ENCODE data around the gene ZNF839. TPM values are rescaled to one million over a fixed set of nuclear protein-coding genes. Genes with fewer than 3 reads are reported as not detected.
"Not testable (repeated sequence)": the region's sequence is repeated elsewhere in the genome, so short reads cannot be mapped to it uniquely, and the experiment has no call there.

The ZNF839 gene
- total RNA-seq, 1 experiment from 2014 or later: 21.7 TPM

DNA sequence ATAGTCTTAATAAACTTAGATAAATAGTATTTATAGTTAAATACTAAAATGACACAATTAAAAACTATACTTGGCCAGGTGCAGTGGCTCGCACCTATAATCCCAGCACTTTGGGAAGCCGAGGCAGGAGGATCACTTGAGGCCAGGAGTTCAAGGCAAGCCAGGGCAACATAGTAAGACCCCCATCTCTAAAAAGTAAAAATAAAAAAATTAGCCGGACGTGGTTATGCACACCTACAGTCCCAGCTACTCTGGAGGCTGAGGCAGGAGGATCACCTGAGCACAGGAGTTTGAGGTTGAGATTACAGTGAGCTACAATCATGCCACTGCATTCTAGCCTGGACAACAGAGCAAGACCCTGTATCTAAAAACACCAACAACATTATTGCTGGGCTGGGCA is 27.1 kb downstream of the ZNF839 start:
- TF ChIP-seq, protein P1, sequence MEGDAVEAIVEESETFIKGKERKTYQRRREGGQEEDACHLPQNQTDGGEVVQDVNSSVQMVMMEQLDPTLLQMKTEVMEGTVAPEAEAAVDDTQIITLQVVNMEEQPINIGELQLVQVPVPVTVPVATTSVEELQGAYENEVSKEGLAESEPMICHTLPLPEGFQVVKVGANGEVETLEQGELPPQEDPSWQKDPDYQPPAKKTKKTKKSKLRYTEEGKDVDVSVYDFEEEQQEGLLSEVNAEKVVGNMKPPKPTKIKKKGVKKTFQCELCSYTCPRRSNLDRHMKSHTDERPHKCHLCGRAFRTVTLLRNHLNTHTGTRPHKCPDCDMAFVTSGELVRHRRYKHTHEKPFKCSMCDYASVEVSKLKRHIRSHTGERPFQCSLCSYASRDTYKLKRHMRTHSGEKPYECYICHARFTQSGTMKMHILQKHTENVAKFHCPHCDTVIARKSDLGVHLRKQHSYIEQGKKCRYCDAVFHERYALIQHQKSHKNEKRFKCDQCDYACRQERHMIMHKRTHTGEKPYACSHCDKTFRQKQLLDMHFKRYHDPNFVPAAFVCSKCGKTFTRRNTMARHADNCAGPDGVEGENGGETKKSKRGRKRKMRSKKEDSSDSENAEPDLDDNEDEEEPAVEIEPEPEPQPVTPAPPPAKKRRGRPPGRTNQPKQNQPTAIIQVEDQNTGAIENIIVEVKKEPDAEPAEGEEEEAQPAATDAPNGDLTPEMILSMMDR (IDR thresholded peaks at IDR 0.05; ENCODE audit: unreplicated experiment): no peak
- BruUV-seq (replicated peaks): no TSS peak
- no peak for DNase-seq
- H3K27me3 Mint-ChIP-seq (ENCODE audit: unreplicated experiment): no peaks in the 10 kb centered on the region
- no peak overlapping the region for H3K4me3 Mint-ChIP-seq (ENCODE audit: low read depth, unreplicated experiment)
- H3K4me1 Mint-ChIP-seq (ENCODE audit: low read depth, unreplicated experiment): no peaks in the 10 kb centered on the region
- H3K36me3 Mint-ChIP-seq (ENCODE audit: insufficient read depth, unreplicated experiment): peaks cover 35% of the 10 kb centered on the region
- CTCF ChIA-PET: no interaction called here
- H3K27ac Mint-ChIP-seq (ENCODE audit: unreplicated experiment): no peak overlapping the region
- no peaks in the 10 kb centered on the region for H3K9me3 Mint-ChIP-seq (ENCODE audit: low read depth, unreplicated experiment)
- intact Hi-C loops (cut with micrococcal nuclease; ENCODE audit: unreplicated experiment): no loop called here

DNA sequence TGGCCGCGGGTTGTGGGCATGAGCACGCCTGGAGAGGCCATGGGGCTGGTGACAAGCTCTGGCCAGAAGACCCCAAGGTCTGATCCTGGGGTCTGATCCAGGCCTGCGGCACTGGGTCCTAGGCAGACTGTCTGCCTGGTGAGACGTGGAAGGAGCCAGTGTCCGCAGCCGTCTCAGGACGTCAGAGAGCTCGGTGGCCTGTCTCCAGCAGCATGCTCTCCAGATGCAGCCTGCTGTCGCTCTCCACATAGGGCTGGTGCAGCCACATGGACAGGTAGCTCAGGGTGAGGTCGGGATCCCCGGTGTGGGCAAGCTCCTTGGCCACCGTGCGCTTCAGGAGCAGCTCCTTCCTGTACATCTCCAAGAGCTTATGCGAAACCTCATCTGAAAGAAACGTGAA is 28.8 kb downstream of the ZNF839 start:
- H3K4me3 Mint-ChIP-seq (ENCODE audit: low read depth, unreplicated experiment): no peak overlapping the region
- peaks cover 28% of the 10 kb centered on the region for H3K36me3 Mint-ChIP-seq (ENCODE audit: insufficient read depth, unreplicated experiment)
- BruUV-seq (replicated peaks): no TSS peak
- H3K27me3 Mint-ChIP-seq (ENCODE audit: unreplicated experiment): no peaks in the 10 kb centered on the region
- TF ChIP-seq, protein P1 (IDR thresholded peaks at IDR 0.05; ENCODE audit: unreplicated experiment): no peak
- CTCF ChIA-PET: no interaction called here
- no peak for DNase-seq
- H3K9me3 Mint-ChIP-seq (ENCODE audit: low read depth, unreplicated experiment): no peaks in the 10 kb centered on the region
- no peak overlapping the region for H3K27ac Mint-ChIP-seq (ENCODE audit: unreplicated experiment)
- intact Hi-C loops (cut with micrococcal nuclease; ENCODE audit: unreplicated experiment): no loop called here
- H3K4me1 Mint-ChIP-seq (ENCODE audit: low read depth, unreplicated experiment): no peaks in the 10 kb centered on the region

DNA sequence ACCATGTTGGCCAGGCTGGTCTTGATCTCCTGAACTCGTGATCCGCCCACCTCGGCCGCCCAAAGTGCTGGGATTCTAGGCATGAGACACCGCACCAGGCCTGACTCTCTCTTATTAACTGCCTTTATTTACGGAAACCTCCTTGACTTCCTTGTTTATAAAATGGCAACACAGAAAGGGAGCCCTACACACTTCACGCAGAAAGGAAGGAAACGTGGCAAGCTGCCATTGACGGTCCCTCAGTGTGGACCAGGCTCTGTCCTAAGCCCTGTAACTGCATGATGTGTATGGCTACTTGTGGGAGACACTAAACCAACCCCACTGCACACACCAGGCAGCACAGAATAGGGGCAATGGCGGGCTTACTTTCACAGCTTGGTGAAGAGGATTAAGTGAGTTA is 31.5 kb downstream of the ZNF839 start:
- H3K27ac Mint-ChIP-seq (ENCODE audit: unreplicated experiment): no peak overlapping the region
- peaks cover 35% of the 10 kb centered on the region for H3K36me3 Mint-ChIP-seq (ENCODE audit: insufficient read depth, unreplicated experiment)
- no peak for DNase-seq
- CTCF ChIA-PET: no interaction called here
- no peaks in the 10 kb centered on the region for H3K27me3 Mint-ChIP-seq (ENCODE audit: unreplicated experiment)
- H3K4me3 Mint-ChIP-seq (ENCODE audit: low read depth, unreplicated experiment): no peak overlapping the region
- no TSS peak for BruUV-seq (replicated peaks)
- no peaks in the 10 kb centered on the region for H3K4me1 Mint-ChIP-seq (ENCODE audit: low read depth, unreplicated experiment)
- TF ChIP-seq, protein P1 (IDR thresholded peaks at IDR 0.05; ENCODE audit: unreplicated experiment): no peak
- intact Hi-C loops (cut with micrococcal nuclease; ENCODE audit: unreplicated experiment): no loop called here
- H3K9me3 Mint-ChIP-seq (ENCODE audit: low read depth, unreplicated experiment): no peaks in the 10 kb centered on the region

DNA sequence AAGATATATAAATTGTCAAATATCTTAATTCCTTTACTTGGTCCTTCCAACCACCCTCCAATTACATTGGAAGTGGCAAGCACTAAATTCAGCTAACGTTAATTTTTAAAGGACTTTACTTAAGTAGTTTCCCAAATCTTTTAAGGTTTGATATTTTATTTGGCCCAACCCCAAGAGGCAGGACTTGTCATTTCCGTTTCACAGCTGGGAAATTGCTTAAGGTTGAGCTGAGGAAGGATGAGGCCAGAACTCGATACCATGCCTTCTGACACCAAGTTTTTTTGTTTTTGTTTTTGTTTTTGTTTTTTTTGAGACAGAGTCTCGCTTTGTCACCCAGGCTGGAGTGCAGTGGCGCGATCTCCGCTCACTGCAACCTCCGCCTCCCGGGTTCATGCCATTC is 32.0 kb downstream of the ZNF839 start:
- H3K9me3 Mint-ChIP-seq (ENCODE audit: low read depth, unreplicated experiment); H3K4me1 Mint-ChIP-seq (ENCODE audit: low read depth, unreplicated experiment); CTCF ChIA-PET; H3K27me3 Mint-ChIP-seq (ENCODE audit: unreplicated experiment); intact Hi-C loops (cut with micrococcal nuclease; ENCODE audit: unreplicated experiment); DNase-seq; H3K27ac Mint-ChIP-seq (ENCODE audit: unreplicated experiment); H3K4me3 Mint-ChIP-seq (ENCODE audit: low read depth, unreplicated experiment); BruUV-seq (replicated peaks): not testable (repeated sequence)
- H3K36me3 Mint-ChIP-seq (ENCODE audit: insufficient read depth, unreplicated experiment): peaks cover 35% of the 10 kb centered on the region

DNA sequence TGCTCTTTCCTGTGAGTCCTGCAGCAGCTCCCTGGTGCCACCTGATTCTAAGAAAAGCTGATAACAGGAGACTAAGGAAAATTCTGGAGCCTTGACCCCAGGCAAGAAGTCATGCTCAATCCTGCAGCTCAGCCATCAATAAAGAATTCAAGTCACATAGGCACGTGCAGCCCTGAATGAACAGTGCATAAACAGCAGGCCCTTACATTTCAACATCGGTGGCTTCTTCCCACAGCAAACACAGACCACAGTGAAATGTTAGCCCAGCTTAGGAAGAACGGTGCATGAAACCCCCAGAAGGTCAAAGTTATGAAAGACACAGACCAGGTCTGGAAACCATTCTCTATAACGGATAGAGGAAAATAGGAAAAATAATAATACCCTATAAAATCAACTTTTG is 32.7 kb downstream of the ZNF839 start:
- TF ChIP-seq, protein P1 (IDR thresholded peaks at IDR 0.05; ENCODE audit: unreplicated experiment): no peak
- H3K9me3 Mint-ChIP-seq (ENCODE audit: low read depth, unreplicated experiment): no peaks in the 10 kb centered on the region
- BruUV-seq (replicated peaks): no TSS peak
- H3K36me3 Mint-ChIP-seq (ENCODE audit: insufficient read depth, unreplicated experiment): peaks cover 39% of the 10 kb centered on the region
- CTCF ChIA-PET: no interaction called here
- intact Hi-C loops (cut with micrococcal nuclease; ENCODE audit: unreplicated experiment): no loop called here
- no peaks in the 10 kb centered on the region for H3K27me3 Mint-ChIP-seq (ENCODE audit: unreplicated experiment)
- H3K27ac Mint-ChIP-seq (ENCODE audit: unreplicated experiment): no peak overlapping the region
- DNase-seq: no peak
- H3K4me1 Mint-ChIP-seq (ENCODE audit: low read depth, unreplicated experiment): no peaks in the 10 kb centered on the region
- no peak overlapping the region for H3K4me3 Mint-ChIP-seq (ENCODE audit: low read depth, unreplicated experiment)
